Right renal cortex interstitium (tissue), 3 donors: ENCODE results near the gene OR13J1. TPM values are rescaled to one million over a fixed set of nuclear protein-coding genes. Genes with fewer than 3 reads are reported as not detected.
"Not testable (repeated sequence)": the region's sequence is repeated elsewhere in the genome, so short reads cannot be mapped to it uniquely, and the experiment has no call there.

Source experiments
- DNase-seq, 3 donors: peaks; one replicate each; pipeline ENCODE4 v3.0.0-alpha.2; 2013; ENCODE audit warnings: low read depth in 3 of 3, low spot score in 2 of 3
- polyA plus RNA-seq, 3 donors: library from polyadenylated mRNA; unstranded; fragments of 120-200 nt; gene quantifications; one replicate each; pipeline ENCODE4 v1.2.1, GENCODE V29; 2013; ENCODE audit not compliant: insufficient read length in 3 of 3

OR13J1 gene
- under 1 TPM in 1 of 3 donors, not detected in 2; 0.08 TPM for polyA plus RNA-seq

GRCh38 chr9:35870351-35870923, at the start of gene OR13J1:
OR13J1 (minus strand) TSS chr9:35870401; CDS start chr9:35870401, 0 bp downstream.
- no peak for DNase-seq

- DNase-seq, result no peak
These were observed 49.2 kb upstream of the OR13J1 start for GRCh38 chr9:35919212-35920008.

GRCh38 chr9:35918780-35919179, 48.6 kb upstream of the OR13J1 start:
- DNase-seq, result no peak

- no peak for DNase-seq
These were observed 47.1 kb upstream of the OR13J1 start for GRCh38 chr9:35917261-35917660.

- DNase-seq, result no peak
These were observed 45.6 kb upstream of the OR13J1 start for GRCh38 chr9:35915681-35916294.

GRCh38 chr9:35914301-35914807, 44.2 kb upstream of the OR13J1 start:
- DNase-seq, result no peak

GRCh38 chr9:35913429-35913828, 43.2 kb upstream of the OR13J1 start:
- DNase-seq, result not testable (repeated sequence)

GRCh38 chr9:35912791-35913400, 42.7 kb upstream of the OR13J1 start:
- no peak for DNase-seq

GRCh38 chr9:35911690-35912089, 41.5 kb upstream of the OR13J1 start:
- DNase-seq, result no peak

- DNase-seq, result no peak
These were observed 40.6 kb upstream of the OR13J1 start for GRCh38 chr9:35910613-35911359.

GRCh38 chr9:35909687-35910612, 39.7 kb upstream of the OR13J1 start:
- no peak for DNase-seq

GRCh38 chr9:35909274-35909673, 39.1 kb upstream of the OR13J1 start, which contains the start of gene SPAAR:
SPAAR (plus strand) TSS chr9:35909490; CDS start chr9:35910464, 974 bp downstream.
- DNase-seq, result no peak

GRCh38 chr9:35908504-35909125, 38.4 kb upstream of the OR13J1 start:
- no peak for DNase-seq

GRCh38 chr9:35907711-35908503, 37.7 kb upstream of the OR13J1 start:
- DNase-seq, result no peak

- DNase-seq, result no peak
These were observed 36.9 kb upstream of the OR13J1 start for GRCh38 chr9:35906923-35907699.

- no peak for DNase-seq
These were observed 35.9 kb upstream of the OR13J1 start, which contains the start of gene HRCT1 for GRCh38 chr9:35905912-35906679. HRCT1 (plus strand) TSS chr9:35906202; CDS start chr9:35906288, 86 bp downstream.
